BLaER1 treated with 17β-estradiol and CSF1 and Interleukin-3, amounts not matched to agents 10 nM and 100 nM (cell line): ENCODE data around the gene ABCB11.

ENCODE experiments used
- H3K27ac ChIP-seq, 11 experiments: shearing (Covaris generic); formaldehyde crosslinking; 2 replicates each; pipeline ENCODE4 v1.8.1; 2022
- H3K27me3 ChIP-seq, 11 experiments: shearing (Covaris generic); formaldehyde crosslinking; 2 replicates each; pipeline ENCODE4 v1.8.1; 2022
- H3K36me3 ChIP-seq, 11 experiments: shearing (Covaris generic); formaldehyde crosslinking; 2 replicates each; pipeline ENCODE4 v1.8.1; 2022
- H3K4me1 ChIP-seq, 10 experiments: shearing (Covaris generic); formaldehyde crosslinking; 2 replicates each; pipeline ENCODE4 v1.8.1; 2022
- H3K4me2 ChIP-seq, 11 experiments: shearing (Covaris generic); formaldehyde crosslinking; 2 replicates each; pipeline ENCODE4 v1.8.1; 2022
- H3K4me3 ChIP-seq, 10 experiments: shearing (Covaris generic); formaldehyde crosslinking; 2 replicates each; pipeline ENCODE4 v1.8.1; 2022
- H3K9ac ChIP-seq, 11 experiments: shearing (Covaris generic); formaldehyde crosslinking; 2 replicates each; pipeline ENCODE4 v1.8.1; 2022
- H3K9me3 ChIP-seq, 11 experiments: shearing (Covaris generic); formaldehyde crosslinking; replicated peaks in 1 of 11; 2 replicates each; pipeline ENCODE4 v1.8.1; 2022
- H4K20me1 ChIP-seq, 11 experiments: shearing (Covaris generic); formaldehyde crosslinking; 2 replicates each; pipeline ENCODE4 v1.8.1; 2022
- Cebpa-rat ChIP-seq, 11 experiments: shearing (Covaris generic); IDR thresholded peaks; 2 replicates each; pipeline ENCODE4 v1.8.1; 2022

The ABCB11 gene

GRCh38 chr2:169007941-169008340 is 23.2 kb downstream of the ABCB11 start:
- TF ChIP-seq Cebpa-rat (IDR thresholded peaks at IDR 0.05): no peak
- peak overlapping the region in 1 of 11 experiments; percentile 30; a peak in 1 of 22 replicates for H3K27ac ChIP-seq

GRCh38 chr2:169007356-169007755 is 23.8 kb downstream of the ABCB11 start:
- Histone ChIP-seq H4K20me1 (no peaks in the 10 kb centered on the region), H3K4me3 (no peak overlapping the region), H3K9ac (no peak overlapping the region), H3K27ac (peak overlapping the region in 1 of 11 experiments; percentile 30; a peak in 1 of 22 replicates), H3K4me2 (peak overlapping the region in 7 of 11 experiments; percentile 3 to 82 (median 46); a peak in 9 of 22 replicates), H3K4me1 (peaks cover 10 to 24% (median 21%) of the 10 kb centered on the region in 10 experiments), H3K27me3 (peaks cover 0 to 78% (median 5%) of the 10 kb centered on the region in 11 experiments; a peak in 10 of 22 replicates), H3K36me3 (no peaks in the 10 kb centered on the region), H3K9me3 (peaks cover 0 to 28% (median 10%) of the 10 kb centered on the region in 11 experiments; a peak in 13 of 22 replicates)
- no peak for TF ChIP-seq Cebpa-rat (IDR thresholded peaks at IDR 0.05)

More at GRCh38 chr2:169007941-169008340, 23.2 kb downstream of the ABCB11 start:
- Histone ChIP-seq H3K9me3 (peaks cover 0 to 27% (median 10%) of the 10 kb centered on the region in 11 experiments; a peak in 13 of 22 replicates), H3K27me3 (peaks cover 0 to 83% (median 5%) of the 10 kb centered on the region in 11 experiments; a peak in 10 of 22 replicates), H3K4me2 (peak overlapping the region; percentile 21 to 82 (median 59); a peak in 20 of 22 replicates), H3K4me1 (peaks cover 10 to 24% (median 19%) of the 10 kb centered on the region in 10 experiments), H3K36me3 (no peaks in the 10 kb centered on the region), H3K4me3 (no peak overlapping the region), H3K9ac (no peak overlapping the region), H4K20me1 (no peaks in the 10 kb centered on the region)

- Histone ChIP-seq H3K9me3 (peaks cover 0 to 28% (median 10%) of the 10 kb centered on the region in 11 experiments; a peak in 13 of 22 replicates), H3K4me2 (peak overlapping the region in 1 of 11 experiments; percentile 82; a peak in 2 of 22 replicates), H3K4me1 (peaks cover 10 to 30% (median 22%) of the 10 kb centered on the region in 10 experiments), H3K27me3 (peaks cover 0 to 71% (median 5%) of the 10 kb centered on the region in 11 experiments; a peak in 10 of 22 replicates), H3K9ac (no peak overlapping the region), H4K20me1 (no peaks in the 10 kb centered on the region), H3K4me3 (no peak overlapping the region), H3K27ac (no peak overlapping the region), H3K36me3 (no peaks in the 10 kb centered on the region)
- no peak for TF ChIP-seq Cebpa-rat (IDR thresholded peaks at IDR 0.05)
These were observed 24.5 kb downstream of the ABCB11 start for GRCh38 chr2:169006665-169007064.

GRCh38 chr2:169005994-169006393 is 25.1 kb downstream of the ABCB11 start:
- Histone ChIP-seq H3K36me3 (no peaks in the 10 kb centered on the region), H3K27ac (no peak overlapping the region), H3K9ac (no peak overlapping the region), H3K4me2 (no peak overlapping the region), H3K9me3 (peaks cover 0 to 28% (median 10%) of the 10 kb centered on the region in 11 experiments; a peak in 13 of 22 replicates), H3K27me3 (peaks cover 0 to 69% (median 5%) of the 10 kb centered on the region in 11 experiments; a peak in 10 of 22 replicates), H4K20me1 (no peaks in the 10 kb centered on the region), H3K4me1 (peaks cover 10 to 32% (median 22%) of the 10 kb centered on the region in 10 experiments), H3K4me3 (no peak overlapping the region)
- no peak for TF ChIP-seq Cebpa-rat (IDR thresholded peaks at IDR 0.05)

- Histone ChIP-seq H3K9me3 (peaks cover 0 to 28% (median 10%) of the 10 kb centered on the region in 11 experiments; a peak in 13 of 22 replicates), H3K27ac (no peak overlapping the region), H4K20me1 (no peaks in the 10 kb centered on the region), H3K36me3 (no peaks in the 10 kb centered on the region), H3K9ac (no peak overlapping the region), H3K4me2 (peak overlapping the region in 7 of 11 experiments; percentile 31 to 66 (median 49); a peak in 14 of 22 replicates), H3K4me1 (peaks cover 10 to 32% (median 22%) of the 10 kb centered on the region in 10 experiments), H3K4me3 (no peak overlapping the region), H3K27me3 (peaks cover 0 to 67% (median 0%) of the 10 kb centered on the region in 11 experiments; a peak in 9 of 22 replicates)
- TF ChIP-seq Cebpa-rat (IDR thresholded peaks at IDR 0.05): no peak
These were observed 26.0 kb downstream of the ABCB11 start for GRCh38 chr2:169005080-169005598.

- no peaks in the 10 kb centered on the region for H3K36me3 ChIP-seq
- TF ChIP-seq Cebpa-rat (IDR thresholded peaks at IDR 0.05): no peak
- peak overlapping the region in 3 of 11 experiments; percentile 10 to 66 (median 58); a peak in 5 of 22 replicates for H3K4me2 ChIP-seq
- H3K9me3 ChIP-seq: peaks cover 0 to 28% (median 10%) of the 10 kb centered on the region in 11 experiments; a peak in 13 of 22 replicates
- H3K4me1 ChIP-seq: peaks cover under 1 to 29% (median 9%) of the 10 kb centered on the region in 10 experiments; a peak in 17 of 20 replicates
- no peak overlapping the region for H3K9ac ChIP-seq
- no peaks in the 10 kb centered on the region for H4K20me1 ChIP-seq
- H3K4me3 ChIP-seq: no peak overlapping the region
- peaks cover 0 to 71% (median 0%) of the 10 kb centered on the region in 11 experiments; a peak in 8 of 22 replicates for H3K27me3 ChIP-seq
- no peak overlapping the region for H3K27ac ChIP-seq
These were observed 28.9 kb downstream of the ABCB11 start for GRCh38 chr2:169002161-169002738.

- Histone ChIP-seq H3K4me2 (peak overlapping the region in 2 of 11 experiments; percentile 58 to 66; a peak in 2 of 22 replicates), H3K4me1 (peaks cover 0 to 26% (median 8%) of the 10 kb centered on the region in 10 experiments; a peak in 13 of 20 replicates), H4K20me1 (no peaks in the 10 kb centered on the region), H3K4me3 (no peak overlapping the region), H3K9ac (no peak overlapping the region), H3K27me3 (peaks cover 0 to 69% (median 0%) of the 10 kb centered on the region in 11 experiments; a peak in 8 of 22 replicates), H3K36me3 (no peaks in the 10 kb centered on the region), H3K9me3 (peaks cover 0 to 21% (median 4%) of the 10 kb centered on the region in 11 experiments; a peak in 10 of 22 replicates), H3K27ac (no peak overlapping the region)
- TF ChIP-seq Cebpa-rat (IDR thresholded peaks at IDR 0.05): no peak
These were observed 29.9 kb downstream of the ABCB11 start for GRCh38 chr2:169001116-169001815.

- Histone ChIP-seq H3K4me1 (peaks cover 0 to 26% (median under 1%) of the 10 kb centered on the region in 10 experiments; a peak in 7 of 20 replicates), H3K9ac (no peak overlapping the region), H3K4me2 (no peak overlapping the region), H3K4me3 (no peak overlapping the region), H4K20me1 (no peaks in the 10 kb centered on the region), H3K27me3 (peaks cover 0 to 65% (median 0%) of the 10 kb centered on the region in 11 experiments; a peak in 8 of 22 replicates), H3K36me3 (no peaks in the 10 kb centered on the region), H3K27ac (no peak overlapping the region), H3K9me3 (peaks cover 0 to 19% (median 3%) of the 10 kb centered on the region in 11 experiments; a peak in 10 of 22 replicates)
- TF ChIP-seq Cebpa-rat (IDR thresholded peaks at IDR 0.05): no peak
These were observed 31.4 kb downstream of the ABCB11 start for GRCh38 chr2:168999668-169000213.
